RKO (cell line): Measurements from ENCODE around the gene MAP4K3.

Source experiments
- DNase-seq: peaks from one replicate; pipeline ENCODE4 v3.0.0-alpha.2; 2016; ENCODE audit warnings: low spot score

MAP4K3 gene

DNA sequence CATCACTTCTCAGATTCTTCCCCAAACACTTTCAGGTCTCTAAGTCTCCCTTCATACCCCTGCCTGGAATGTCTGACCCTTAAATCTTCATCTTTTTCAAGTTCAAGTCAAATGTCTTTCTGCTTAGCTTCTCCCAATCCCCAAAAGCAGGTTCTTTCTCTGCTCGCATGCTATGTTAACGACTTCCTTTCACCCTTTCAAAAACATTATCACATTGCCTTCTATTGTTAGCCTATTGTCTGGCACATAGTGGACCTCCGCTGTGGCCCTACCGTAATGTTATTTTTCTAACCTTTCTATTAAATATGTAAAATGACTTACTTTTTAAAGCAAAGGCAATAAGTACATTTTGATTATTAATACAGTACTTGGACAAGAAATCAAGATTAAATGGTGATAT, 195.5 kb downstream of the MAP4K3 start:
- no peak for DNase-seq

DNA sequence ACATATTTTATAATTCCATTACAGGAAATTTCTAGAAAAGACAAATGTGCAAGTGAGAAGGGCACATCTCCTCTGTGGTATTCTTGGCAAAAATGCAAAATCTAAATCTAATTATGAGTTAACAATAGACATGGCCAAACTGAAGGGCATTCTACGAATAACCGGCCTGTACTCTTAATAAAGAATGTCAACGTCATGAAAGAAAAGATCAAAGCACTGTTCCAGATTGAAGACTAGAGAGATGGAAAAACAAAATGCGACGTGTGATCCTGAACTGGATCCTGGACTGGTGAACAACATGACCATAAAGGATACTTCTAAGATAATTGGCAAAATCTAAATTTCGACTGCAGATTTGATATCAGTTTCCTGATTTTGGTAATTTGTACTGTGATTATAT, 196.3 kb downstream of the MAP4K3 start:
- no peak for DNase-seq

DNA sequence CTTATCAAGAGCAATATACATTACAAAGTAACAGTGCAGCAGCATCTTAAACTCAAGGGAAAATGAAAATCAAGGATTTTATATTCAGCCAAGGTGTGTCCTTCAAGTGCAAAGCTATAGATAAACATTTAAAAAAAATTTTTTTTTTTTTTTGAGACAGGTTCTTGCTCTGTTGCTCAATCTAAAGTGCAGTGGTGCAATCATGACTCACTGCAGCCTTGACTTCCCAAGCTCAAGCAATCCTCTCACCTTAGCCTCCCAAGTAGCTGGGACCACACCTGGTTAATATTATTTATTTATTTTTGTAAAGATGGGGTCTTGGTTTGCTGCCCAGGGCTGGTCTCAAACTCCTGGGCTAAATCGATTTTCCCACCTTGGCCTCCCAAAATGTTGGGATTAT, 202.3 kb downstream of the MAP4K3 start:
- DNase-seq = no peak

DNA sequence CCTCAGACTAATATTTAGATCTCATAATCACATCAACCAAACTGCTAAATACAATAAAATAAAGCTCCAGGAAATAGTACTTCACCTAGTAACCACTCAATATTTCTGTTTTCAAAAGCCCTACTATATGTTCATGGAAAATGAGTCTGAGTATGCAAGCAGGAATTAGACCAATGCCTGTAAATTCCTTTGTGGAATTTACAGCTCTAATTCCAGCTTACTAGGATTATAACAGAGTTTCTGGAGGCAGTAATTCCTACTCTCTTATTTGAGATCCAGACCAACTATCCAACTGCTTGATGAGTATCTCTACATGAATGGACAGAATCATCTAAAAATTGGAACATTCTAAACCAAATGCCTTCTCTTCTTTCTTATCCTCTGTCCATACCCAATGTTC, 204.9 kb downstream of the MAP4K3 start:
- no peak for DNase-seq

DNA sequence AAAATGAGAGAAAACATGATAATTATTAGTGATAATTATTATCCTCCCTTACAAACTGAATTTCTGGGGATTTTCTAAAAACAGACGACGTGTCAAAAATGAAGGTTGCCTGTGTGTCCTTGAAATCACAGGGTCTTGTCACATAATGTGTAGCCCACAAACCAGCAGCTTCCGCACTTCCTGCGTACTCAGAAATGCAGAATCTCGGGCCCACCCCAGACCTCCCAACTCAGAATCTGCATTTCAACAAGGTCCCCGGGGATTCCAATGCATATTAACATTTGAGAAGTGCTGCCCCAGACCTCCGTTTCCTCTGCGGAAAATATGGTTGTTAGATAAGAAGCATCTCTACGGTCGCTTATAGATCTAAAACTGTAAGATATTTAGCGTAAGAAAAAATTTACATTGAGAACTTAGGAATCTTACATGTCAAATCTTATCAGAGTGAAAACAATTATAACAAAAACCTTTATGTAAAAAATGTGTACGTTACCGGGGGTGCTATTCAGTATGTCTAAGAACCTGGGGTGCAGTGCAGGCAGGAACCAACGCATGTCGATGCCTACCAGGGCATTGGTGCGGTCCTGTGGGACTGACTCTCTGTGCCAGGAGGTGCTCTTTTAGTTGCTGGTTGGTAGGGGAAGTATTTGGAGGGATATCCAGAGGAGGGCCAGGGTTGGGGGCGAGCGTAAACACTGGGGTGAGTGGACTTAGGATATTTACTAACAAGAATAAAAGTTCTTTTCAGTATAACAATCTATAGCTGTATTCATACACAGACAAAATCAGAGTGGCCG, 208.5 kb downstream of the MAP4K3 start:
- DNase-seq = no peak

DNA sequence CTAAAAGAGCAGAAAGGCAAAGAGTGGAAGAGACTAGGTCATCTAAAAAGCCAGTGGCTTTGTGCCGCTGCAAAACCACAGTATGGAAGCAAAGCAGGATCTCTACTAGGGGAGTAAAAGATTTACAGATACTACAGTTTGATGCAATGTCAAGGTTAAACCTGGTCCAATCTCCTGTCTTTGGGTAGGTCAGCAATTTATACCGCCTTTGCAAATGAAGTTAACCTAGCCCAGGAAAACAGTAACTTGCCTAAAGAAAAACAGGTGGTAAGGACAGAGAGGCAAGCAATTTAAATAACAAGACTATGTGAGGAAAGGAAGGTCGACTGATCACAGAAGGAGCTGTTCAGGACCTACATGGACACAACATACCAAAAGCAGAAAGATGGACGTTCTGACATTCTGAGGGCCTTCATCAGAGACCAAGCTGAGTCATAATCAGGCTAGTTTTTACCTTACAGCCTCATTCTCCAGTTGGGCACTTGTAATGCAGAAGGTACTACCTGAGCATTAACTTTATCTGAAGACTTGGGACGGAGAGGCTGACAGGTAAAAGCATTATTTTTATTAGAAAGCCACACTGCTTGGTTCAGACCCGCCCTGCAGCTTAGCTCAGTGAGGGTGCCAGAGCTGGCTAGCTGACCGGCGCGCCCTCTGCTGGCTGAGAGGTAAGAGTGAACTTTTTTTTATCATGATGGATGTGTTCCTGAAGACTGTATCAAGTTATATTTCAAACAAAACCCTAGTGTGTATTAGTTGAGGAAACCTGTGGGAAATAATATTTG, 209.3 kb downstream of the MAP4K3 start:
- DNase-seq = peak; percentile 77

DNA sequence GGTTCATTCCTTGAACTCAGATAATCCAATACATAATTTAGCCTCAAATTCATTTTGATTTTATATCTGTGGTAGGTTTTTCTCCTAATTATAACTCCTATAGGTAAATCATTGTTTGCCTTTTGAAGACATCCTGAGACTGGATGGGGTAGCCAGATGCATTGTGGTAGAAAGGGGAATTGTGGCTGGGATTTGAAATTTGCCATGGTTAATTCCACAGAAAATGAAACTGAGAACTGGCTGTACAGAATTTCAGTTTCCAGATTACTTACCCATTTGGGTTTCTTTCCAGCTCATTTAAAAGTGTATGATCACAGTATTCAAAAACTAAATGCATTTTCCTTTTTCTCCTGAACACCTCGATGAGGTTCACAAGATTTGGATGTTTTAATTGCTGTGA, 211.5 kb downstream of the MAP4K3 start:
- DNase-seq = no peak

DNA sequence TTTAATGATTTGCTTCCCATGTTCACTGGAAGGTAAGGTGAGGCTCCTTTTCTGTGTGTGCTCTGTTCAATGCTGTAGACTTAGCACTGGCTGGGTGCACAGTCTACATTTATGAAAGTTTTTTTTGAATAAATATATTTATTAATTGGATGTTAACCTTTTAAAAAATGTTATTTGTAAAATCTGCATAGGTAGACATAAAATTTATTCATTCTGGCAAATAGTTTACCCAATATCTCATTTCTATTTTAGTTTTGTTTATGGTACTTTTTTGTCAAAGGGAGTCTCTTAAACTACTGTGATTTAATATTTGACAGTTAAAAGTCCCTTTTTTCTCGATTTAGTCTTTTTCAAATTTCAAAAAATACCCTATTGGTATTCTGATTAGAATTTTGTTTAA, 213.2 kb downstream of the MAP4K3 start:
- no peak for DNase-seq

DNA sequence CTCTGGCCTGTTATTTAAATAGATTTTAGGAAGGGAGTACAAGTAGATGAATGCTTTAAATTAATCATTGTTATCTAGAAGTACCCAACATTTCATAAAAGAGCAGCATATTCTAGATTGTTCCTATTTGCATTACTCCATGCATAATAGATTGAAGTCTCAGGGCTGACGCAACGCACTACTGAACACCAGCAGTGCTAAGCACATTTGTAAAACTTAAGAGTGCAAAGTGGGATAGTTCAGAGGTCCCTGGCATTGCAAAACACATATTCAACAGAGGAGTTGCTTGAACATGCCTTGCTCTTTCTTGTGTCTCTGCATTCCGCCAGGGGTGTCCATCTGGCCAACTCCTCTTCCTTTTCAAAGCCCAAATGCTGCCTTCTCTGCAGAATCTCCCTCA, 215.6 kb downstream of the MAP4K3 start:
- DNase-seq = no peak

DNA sequence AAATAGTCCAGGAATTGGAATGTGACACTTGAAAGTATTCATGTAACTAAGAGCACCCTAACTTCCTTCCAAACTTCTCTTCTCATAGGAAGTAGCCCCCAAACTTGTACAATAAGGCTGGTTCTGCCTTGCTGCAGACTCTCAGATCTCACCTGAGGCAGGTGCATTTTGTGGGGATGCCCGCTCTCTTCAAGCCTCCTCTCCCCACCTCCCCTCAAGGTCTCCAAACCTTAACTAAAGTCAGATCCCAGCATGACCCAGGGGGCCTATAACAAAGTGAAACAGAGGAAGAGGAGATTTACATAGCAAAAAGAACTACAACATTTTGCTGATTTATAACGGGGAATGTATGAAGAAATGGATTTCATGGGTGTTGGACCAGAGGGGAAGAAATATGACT, 216.9 kb downstream of the MAP4K3 start:
- no peak for DNase-seq

DNA sequence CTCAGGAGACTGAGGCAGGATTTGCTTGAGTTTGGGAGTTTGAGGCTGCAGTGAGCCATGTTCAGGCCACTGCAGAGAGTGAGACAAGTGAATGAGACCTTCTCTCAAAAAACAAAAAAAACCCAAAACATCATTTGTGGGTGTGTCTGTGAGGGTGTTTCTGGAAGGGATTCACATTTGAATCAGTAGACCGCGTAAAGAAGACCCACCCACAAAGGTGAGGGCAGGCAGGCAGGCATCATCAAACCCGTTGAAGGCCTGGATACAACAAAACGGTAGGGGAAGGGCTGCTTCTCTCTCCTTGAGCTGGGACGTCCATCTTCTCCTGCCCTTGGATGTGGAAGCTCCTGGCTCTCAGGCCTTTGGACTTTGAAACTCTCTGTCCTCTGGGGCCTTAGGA, 218.7 kb downstream of the MAP4K3 start:
- DNase-seq = no peak

DNA sequence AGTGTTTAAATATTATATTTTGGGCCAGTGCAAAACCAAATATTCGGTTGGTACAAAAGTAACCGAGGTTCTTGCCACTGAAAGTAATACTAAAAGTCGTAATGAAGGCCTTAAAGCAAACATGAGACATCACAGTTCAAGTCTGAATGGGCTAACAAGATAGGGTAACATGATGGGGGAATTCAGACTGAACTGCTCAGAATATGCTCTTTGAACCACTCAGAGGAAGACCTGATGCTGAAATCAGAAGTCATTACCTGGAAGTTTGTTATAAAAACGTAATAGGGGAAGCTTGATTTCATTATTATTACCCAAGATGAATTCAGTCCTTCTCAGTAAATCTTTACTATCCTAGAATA, 219.9 kb downstream of the MAP4K3 start:
- no peak for DNase-seq

DNA sequence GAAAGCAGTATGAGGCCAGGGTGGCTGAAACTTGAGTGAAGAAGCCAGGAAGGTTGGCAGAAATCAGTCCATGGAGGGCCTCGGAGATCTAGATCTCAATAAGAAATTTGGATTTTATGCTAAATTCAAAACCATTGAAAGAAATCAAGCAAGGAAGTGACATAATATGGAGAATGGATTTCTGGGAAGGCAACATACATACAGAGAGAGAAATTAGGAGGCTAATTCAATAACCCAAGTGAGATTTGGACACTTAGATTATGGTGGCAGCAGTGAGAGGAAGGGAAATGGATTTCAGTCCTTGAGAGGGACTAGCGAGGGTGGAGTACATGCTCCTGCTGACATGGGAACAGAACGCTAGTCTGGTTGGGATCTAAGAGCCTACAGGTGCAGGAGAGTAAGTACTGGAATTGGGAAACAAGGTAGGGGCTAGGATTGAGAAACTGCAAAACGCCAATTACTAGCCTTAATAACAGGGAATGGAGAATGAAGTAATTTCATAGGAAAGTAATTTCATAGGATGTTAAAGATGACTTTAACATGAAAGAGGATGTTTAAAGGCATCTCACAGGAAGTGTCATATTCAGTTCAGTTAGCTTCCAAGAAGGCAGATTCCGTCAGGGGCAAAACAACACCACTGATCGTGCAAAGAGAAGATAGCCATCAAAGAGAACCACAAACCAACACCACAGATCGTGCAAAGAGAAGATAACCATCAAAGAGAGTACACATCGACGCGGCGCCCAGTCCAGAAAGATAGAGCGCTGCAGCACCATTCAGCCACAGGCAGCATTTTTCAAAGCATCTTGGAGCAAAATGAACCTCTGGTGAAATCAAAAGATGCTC, 220.5 kb downstream of the MAP4K3 start:
- DNase-seq = no peak

DNA sequence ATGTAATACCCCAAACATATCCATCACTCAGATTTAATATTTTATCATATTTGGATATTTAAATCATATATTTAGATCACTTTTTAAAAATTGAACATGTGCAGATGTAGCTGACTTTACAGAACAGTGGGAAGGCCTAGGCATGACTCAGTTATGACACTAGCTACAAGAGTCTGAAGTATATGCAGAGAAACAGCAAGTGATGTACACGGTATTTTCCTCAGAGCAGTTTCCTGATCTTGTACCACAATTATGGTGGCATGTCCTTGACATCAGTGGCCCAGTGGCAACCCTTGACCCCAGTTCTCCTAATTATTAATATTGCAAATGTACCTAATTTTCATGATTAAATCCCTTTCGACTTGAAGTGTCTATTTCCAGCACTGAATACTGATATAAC, 221.5 kb downstream of the MAP4K3 start:
- DNase-seq = no peak

DNA sequence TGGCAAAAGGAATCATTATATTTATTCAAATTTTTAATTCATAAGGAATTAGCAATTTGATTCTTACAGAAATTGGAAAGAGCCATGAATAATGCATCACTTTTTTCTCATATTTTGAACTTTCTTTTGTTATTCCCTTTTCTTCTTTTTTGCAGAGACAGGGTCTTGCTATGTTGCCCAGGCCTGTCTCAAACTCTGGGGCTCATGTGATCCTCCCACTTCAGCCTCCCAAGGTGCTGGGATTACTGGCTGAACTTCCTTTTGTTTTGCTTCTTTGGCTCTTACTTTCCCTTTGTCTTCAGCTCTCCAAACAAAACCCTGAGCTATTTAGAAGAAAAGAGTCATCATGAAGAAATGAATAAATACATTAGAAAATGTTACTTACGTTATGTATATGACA, 224.1 kb downstream of the MAP4K3 start:
- no peak for DNase-seq

DNA sequence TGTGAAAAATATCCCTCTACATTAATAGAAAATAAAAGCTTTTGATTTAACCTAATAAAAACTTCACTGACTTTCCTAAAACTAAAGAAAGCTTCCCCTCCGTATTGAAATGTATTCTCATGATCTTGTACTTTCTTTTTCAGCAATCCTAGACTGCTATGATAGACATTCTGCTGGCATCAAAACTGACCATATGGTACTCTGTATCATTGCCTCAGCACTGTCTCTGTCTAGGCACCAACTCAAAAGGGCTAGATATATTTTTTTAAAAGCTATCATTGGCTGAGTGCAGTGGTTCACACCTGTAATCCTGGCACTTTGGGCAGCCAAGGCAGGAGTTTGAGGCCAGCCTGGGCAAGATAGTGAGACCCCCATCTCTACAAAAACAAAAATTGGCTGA, 226.2 kb downstream of the MAP4K3 start:
- DNase-seq = no peak

DNA sequence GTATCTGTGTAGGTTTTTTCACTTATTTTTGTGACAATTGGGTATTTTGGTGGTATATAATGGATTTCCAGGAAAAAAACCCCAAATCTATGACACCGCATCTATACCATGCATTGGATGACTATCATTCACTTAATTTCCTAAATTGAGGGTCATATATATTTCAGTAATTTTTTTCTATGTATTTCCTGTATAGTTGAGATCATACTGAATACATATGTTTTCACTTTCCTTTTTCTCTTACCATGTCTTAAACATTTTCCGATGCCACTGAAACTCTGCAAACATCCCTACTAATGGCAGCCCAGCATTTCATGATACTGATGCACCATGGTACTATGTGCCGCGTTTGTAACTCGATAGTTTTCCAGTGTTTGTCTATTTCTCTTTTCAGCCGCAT, 233.7 kb downstream of the MAP4K3 start:
- DNase-seq = no peak

DNA sequence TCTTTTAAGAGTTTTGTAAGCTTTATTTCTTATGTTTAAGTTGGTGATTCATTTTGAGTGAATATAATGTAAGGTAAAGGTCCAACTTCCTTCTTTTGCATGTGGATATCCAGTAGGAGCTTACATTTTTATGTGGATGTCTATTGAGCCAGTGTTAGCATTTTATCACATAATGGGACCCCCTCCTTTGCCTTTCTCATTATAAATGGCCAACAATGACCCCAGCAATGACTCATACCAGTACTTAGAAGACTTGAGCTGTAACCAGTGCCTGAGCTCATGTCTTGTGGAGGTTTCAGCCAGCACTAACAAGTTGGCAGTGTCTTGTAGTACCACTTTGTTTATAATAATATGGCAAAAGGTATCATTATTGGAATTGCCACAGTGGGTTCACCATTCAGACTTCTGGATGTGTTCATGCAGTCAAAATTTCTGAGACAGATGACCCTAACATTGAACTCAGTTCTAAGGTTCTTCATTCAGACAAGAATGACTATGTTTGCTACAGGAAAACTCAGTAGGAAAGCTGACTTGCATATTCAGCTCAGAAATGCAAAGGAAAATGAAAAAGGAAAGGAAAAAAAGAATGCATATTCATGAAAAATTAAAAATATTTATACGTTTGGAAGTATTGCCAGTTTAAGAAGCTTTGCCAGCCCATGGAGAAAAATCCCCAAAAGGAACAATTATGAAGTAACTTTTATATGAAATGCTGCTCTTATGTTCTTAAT, 234.3 kb downstream of the MAP4K3 start:
- DNase-seq = peak; percentile 10
